Activated CD8-positive, alpha-beta T cell treated with anti-CD3 and anti-CD28 coated beads for 36 hours (primary cell): ENCODE data around the gene TUBA4B. TPM values are rescaled to one million over a fixed set of nuclear protein-coding genes. Genes with fewer than 3 reads are reported as not detected.
A peak's percentile ranks its signal among the peaks of the same experiment; 100 is the strongest.

Source experiments
- ATAC-seq: fragments of 200-7000 bp; cut with Tn5 transposase; one replicate; pipeline ENCODE4 v1.10.0; 2021; ENCODE audit warnings: mild to moderate bottlenecking, moderate library complexity
- CTCF ChIA-PET: fragments of 350-600 bp; sonication (Branson Sonifier 250); formaldehyde crosslinking; loops from one replicate; lab custom pipeline; 2021; ENCODE audit warnings: antibody characterized with exemption; lab: Charles Lee
- POLR2A ChIA-PET: fragments of 350-600 bp; sonication (Branson Sonifier 250); formaldehyde crosslinking; loops from one replicate; lab custom pipeline; 2021; ENCODE audit warnings: antibody characterized with exemption; lab: Charles Lee
- DNase-seq: peaks from one replicate; pipeline ENCODE4 v3.0.0-alpha.2; 2020
- H3K27ac Mint-ChIP-seq: one replicate; pipeline ENCODE4 v1.8.0; 2021; ENCODE audit warnings: mild to moderate bottlenecking, mixed read lengths
- H3K27me3 Mint-ChIP-seq: one replicate; pipeline ENCODE4 v1.8.0; 2021; ENCODE audit warnings: mixed read lengths
- H3K36me3 Mint-ChIP-seq: one replicate; pipeline ENCODE4 v1.8.0; 2021; ENCODE audit warnings: low read depth, mixed read lengths
- H3K4me1 Mint-ChIP-seq: one replicate; pipeline ENCODE4 v1.8.0; 2021; ENCODE audit warnings: low read depth, mixed read lengths
- H3K4me3 Mint-ChIP-seq: one replicate; pipeline ENCODE4 v1.8.0; 2021; ENCODE audit warnings: mild to moderate bottlenecking, moderate library complexity, mixed read lengths
- H3K9me3 Mint-ChIP-seq: one replicate; pipeline ENCODE4 v1.8.0; 2021; ENCODE audit warnings: mixed read lengths
- intact Hi-C: fragments of 100-400 bp; cut with micrococcal nuclease; formaldehyde crosslinking; loops from one replicate; pipeline ENCODE4 v1.10.0; 2022
- total RNA-seq, 2 experiments: library from RNA; stranded (reverse); gene quantifications; one replicate each; pipeline ENCODE4 v1.2.3, GENCODE V29; 2021
- TF ChIP-seq, protein P1 (sequence below): fragments of 200-600 bp; IDR thresholded peaks from one replicate; pipeline ENCODE4 v1.8.0; 2022; ENCODE audit warnings: antibody characterized with exemption, mild to moderate bottlenecking

Gene TUBA4B
- total RNA-seq, 2 experiments from 2014 or later = not detected

DNA sequence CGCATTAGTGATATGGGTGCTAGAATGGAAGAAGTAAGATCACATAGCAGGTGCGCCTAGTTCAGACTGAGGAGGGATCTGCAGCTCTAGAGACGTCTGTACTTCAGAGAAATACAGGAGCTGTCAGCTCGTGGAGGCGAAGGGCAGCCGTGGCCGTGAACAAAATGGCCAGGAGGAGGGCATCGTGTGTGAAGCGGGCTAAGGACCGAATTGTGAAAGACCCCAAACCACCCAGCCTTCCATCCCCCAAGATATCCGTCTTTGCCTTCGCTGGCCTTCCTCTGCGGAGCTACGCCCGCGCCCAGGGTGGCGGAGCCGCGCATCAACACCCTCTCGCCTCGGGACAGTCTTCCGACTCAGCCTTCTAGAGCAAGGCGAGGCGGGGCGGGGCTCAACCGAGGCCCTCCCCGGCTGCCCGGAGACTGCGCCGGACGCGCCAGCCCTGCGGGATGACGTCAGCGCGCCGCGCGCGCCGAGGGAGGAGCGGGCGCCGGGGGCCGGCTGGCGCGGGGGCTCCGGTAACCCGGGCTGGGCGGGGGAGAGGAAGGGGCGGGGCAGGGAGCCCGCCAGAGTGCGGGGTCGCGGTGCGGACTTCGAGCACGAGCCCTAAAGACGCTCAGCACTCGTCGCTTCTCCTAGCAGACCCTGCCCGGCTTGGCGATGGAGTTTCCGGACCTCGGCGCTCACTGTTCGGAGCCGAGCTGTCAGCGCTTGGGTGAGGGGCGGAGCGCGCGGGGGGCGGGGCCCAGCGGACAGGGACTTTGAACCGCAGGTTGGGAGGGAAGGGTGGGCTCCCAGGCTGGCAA lies 46.5 kb upstream of the TUBA4B start, which contains the start of gene ZFAND2B:
TSS of gene ZFAND2B (plus strand) at position 455 of the 806 bp plus-strand sequence. CDS start at position 661, 206 bp downstream.
- TF ChIP-seq, protein P1, sequence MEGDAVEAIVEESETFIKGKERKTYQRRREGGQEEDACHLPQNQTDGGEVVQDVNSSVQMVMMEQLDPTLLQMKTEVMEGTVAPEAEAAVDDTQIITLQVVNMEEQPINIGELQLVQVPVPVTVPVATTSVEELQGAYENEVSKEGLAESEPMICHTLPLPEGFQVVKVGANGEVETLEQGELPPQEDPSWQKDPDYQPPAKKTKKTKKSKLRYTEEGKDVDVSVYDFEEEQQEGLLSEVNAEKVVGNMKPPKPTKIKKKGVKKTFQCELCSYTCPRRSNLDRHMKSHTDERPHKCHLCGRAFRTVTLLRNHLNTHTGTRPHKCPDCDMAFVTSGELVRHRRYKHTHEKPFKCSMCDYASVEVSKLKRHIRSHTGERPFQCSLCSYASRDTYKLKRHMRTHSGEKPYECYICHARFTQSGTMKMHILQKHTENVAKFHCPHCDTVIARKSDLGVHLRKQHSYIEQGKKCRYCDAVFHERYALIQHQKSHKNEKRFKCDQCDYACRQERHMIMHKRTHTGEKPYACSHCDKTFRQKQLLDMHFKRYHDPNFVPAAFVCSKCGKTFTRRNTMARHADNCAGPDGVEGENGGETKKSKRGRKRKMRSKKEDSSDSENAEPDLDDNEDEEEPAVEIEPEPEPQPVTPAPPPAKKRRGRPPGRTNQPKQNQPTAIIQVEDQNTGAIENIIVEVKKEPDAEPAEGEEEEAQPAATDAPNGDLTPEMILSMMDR = no peak
- DNase-seq = peak; percentile 96

DNA sequence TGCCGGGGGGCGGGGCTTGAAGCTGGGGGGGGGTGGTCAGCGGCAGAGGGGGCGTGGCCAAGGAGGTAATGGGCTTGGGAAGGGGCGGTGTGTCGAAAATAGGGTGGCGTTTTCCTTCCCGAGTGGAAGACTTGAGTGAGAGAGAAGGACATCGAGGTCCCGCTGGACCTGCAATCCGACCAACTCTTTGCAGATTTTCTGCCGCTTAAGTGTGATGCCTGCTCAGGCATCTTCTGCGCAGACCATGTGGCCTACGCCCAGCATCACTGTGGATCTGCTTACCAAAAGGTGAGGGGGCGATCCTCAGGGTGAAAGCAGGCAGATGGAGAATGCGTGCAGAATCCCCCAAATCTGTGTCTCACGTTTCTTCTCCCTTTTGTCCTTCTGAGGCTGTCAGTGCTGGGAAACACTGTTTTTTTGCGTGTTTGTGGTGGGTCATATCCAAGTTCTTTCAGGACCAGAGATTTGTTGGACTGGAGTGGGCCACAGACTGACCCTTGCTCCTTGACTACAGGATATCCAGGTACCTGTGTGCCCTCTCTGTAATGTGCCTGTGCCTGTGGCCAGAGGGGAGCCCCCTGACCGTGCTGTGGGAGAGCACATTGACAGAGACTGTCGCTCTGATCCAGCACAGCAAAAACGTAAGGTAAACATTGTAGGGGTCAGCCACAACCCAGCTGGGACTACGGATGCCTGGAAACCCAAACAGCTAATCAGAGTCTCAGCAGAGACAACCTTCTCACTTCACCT lies 45.7 kb upstream of the TUBA4B start:
- peak overlapping the region; percentile 90 for H3K4me3 Mint-ChIP-seq
- H3K27me3 Mint-ChIP-seq = no peaks in the 10 kb centered on the region
- TF ChIP-seq, protein P1 = no peak
- peaks cover 44% of the 10 kb centered on the region for H3K4me1 Mint-ChIP-seq
- CTCF ChIA-PET = interaction anchor here (0.7 to 6.7 kb wide), 13 partner anchors 23 to 227 kb away, joined by 3 to 49 read pairs (median 5); partner anchors contain the start of genes ANKZF1, ATG9A, GLB1L and NHEJ1
- peaks cover 31% of the 10 kb centered on the region for H3K36me3 Mint-ChIP-seq
- no peak for ATAC-seq
- H3K9me3 Mint-ChIP-seq = peaks cover 7% of the 10 kb centered on the region
- no peak for DNase-seq
- H3K27ac Mint-ChIP-seq = peak overlapping the region; percentile 80
- intact Hi-C loops = loop anchor here (5.0 kb wide), 1 partner anchor 35 kb away; the partner anchor contains the start of gene SLC23A3
- POLR2A ChIA-PET = interaction anchor here (0.6 to 4.1 kb wide), 8 partner anchors 12 to 48 kb away, joined by 3 to 31 read pairs (median 9); partner anchors contain the start of genes ABCB6, CNPPD1, TUBA4A and TUBA4B

More for the DNA sequence above, 46.5 kb upstream of the TUBA4B start, which contains the start of gene ZFAND2B:
- Mint-ChIP-seq H3K4me1 (peaks cover 41% of the 10 kb centered on the region), H3K4me3 (peak within 1 kb of the TSS; percentile 90), H3K27ac (peak within 1 kb of the TSS; percentile 96), H3K36me3 (peaks cover 27% of the 10 kb centered on the region), H3K9me3 (peaks cover 7% of the 10 kb centered on the region), H3K27me3 (no peaks in the 10 kb centered on the region)
- POLR2A ChIA-PET = interaction anchor here (0.6 to 4.1 kb wide), 15 partner anchors 10 to 915 kb away, joined by 3 to 31 read pairs (median 4); partner anchors contain the start of genes ABCB6, CNPPD1, DNAJB2 and GLB1L
- intact Hi-C loops = loop anchor here (5.0 kb wide), 1 partner anchor 34 kb away; the partner anchor contains the start of gene SLC23A3
- CTCF ChIA-PET = interaction anchor here (0.7 to 4.4 kb wide), 17 partner anchors 11 to 309 kb away, joined by 3 to 21 read pairs (median 4); partner anchors contain the start of genes ABCB6, ANKZF1, ATG9A and CNPPD1
- peak; percentile 93 for ATAC-seq

DNA sequence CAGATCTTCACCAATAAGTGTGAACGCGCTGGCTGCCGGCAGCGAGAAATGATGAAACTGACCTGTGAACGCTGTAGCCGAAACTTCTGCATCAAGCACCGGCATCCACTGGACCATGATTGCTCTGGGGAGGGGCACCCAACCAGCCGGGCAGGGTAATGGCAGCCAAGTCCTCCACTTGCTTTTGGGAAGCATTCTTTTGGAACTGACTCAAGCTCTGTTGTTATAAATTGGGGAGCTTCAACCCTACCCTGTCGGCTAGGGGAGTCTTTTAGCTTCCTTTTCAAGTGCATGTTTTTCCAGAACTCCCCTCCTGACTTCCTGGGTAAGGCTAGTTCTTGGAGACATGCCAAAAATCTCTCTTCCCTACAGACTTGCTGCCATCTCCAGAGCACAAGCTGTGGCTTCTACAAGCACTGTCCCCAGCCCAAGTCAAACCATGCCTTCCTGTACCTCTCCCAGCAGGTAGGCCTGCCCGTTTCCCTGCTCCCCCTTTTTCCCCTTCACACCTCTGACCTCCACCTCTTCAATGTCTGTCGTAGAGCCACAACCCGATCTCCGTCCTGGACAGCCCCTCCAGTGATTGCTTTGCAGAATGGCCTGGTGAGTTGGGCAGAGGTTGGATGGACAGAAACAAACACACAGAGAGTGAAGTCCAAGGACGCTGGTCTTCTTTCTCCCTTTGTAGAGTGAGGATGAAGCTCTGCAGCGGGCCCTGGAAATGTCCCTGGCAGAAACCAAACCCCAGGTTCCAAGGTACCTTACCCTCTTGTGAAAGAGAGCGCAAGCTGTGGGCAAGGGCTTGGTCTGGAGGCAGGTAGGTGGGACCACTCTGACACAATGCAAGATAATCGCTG lies 44.9 kb upstream of the TUBA4B start:
- peaks cover 44% of the 10 kb centered on the region for H3K4me1 Mint-ChIP-seq
- TF ChIP-seq, protein P1 = no peak
- DNase-seq = no peak
- peaks cover 36% of the 10 kb centered on the region for H3K36me3 Mint-ChIP-seq
- intact Hi-C loops = loop anchor here (5.0 kb wide), 1 partner anchor 36 kb away; the partner anchor contains the start of gene SLC23A3
- ChIA-PET POLR2A (interaction anchor here (1.2 to 4.1 kb wide), 7 partner anchors 11 to 48 kb away, joined by 3 to 31 read pairs (median 5); partner anchors contain the start of genes ABCB6, CNPPD1, NHEJ1 and TUBA4B), CTCF (interaction anchor here (1.0 to 6.7 kb wide), 9 partner anchors 25 to 228 kb away, joined by 3 to 49 read pairs (median 4); partner anchors contain the start of genes CNPPD1, GLB1L, NHEJ1 and SLC23A3)
- no peak for ATAC-seq
- peak overlapping the region; percentile 80 for H3K27ac Mint-ChIP-seq
- H3K4me3 Mint-ChIP-seq = peak overlapping the region; percentile 90
- no peaks in the 10 kb centered on the region for H3K27me3 Mint-ChIP-seq
- H3K9me3 Mint-ChIP-seq = peaks cover 7% of the 10 kb centered on the region
